Measurements from ENCODE around the gene ALOX12B. TPM values are rescaled to one million over a fixed set of nuclear protein-coding genes. Genes with fewer than 3 reads are reported as not detected.
"Not testable (repeated sequence)": the region's sequence is repeated elsewhere in the genome, so short reads cannot be mapped to it uniquely, and the experiment has no call there.

The ALOX12B gene
- polyA plus RNA-seq, 12 donors = 0.09 to 0.66 (median 0.49) TPM; not detected in 9

GRCh38 chr17:8066841-8067775, 20.4 kb downstream of the ALOX12B start:
- no peak for DNase-seq

DNA sequence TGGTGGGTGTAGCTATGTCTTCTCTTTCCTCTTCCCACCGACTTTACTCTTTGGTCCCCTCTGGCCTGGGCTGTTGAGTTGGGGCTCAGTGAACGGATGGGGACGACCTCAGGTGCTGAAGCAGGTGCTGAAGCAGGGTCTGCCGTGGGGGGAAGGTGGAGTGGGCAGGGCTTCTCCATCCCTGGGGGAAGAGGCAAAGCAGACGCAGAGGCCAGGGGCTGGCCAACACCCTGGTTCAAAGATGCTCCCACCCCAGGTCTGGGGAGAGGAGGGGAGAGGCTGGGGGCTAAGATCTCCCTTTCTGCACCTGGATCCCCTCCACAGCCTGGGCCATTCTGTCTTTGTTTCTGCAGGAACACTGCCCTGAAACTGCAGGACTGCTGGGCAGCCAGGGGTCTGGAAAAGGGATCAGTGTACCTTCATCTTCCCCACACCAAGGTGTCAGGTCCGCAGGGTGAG, 22.9 kb downstream of the ALOX12B start:
- no peak for DNase-seq

GRCh38 chr17:8063761-8064534, 23.6 kb downstream of the ALOX12B start:
- no peak for DNase-seq

DNA sequence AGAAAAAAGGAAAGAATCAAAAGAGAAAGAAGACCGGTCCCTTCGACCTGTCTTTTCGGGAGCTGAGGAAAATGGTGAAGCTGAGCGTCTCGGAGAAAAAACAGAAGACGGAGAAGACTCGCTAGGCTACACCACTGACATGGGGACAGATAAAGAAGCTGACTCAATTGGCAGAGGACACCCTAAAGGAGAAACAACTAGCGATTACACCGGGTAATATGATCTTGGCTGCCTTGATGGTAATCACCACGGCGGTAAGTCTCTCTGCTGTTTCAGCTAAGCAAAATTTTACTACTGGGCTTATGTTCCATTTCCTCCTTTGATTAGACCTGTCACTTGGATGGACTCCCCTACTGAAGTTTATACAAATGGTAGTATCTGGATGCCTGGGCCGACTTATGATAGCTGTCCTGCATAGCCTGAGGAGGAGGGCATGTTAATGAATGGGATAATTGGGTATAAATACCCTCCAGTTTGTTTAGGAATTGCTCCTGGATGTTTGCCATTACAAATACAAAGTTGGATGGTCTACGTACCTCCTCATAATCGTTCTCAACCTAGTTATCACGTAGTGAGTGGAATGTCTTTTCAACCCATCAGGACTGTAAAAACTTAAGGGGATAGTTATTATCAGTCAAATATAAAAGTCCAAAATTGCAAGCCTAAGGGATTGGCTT, 24.6 kb downstream of the ALOX12B start:
- DNase-seq = no peak

DNA sequence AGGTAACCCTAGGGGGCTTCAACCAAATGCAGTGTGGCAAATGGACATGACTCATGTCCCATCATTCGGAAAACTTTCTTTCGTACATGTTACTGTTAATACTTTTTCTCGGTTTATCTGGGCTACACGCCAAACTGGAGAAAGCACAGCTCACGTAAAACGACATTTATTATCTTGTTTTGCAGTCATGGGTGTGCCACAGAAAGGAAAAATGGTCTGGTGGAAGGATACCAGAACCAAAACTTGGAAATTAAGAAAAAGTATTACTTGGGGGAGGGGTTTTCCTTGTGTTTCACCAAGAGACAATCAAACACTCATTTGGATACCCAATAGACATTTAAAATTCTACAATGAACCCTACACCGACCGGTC, 25.1 kb downstream of the ALOX12B start:
- no peak for DNase-seq

DNA sequence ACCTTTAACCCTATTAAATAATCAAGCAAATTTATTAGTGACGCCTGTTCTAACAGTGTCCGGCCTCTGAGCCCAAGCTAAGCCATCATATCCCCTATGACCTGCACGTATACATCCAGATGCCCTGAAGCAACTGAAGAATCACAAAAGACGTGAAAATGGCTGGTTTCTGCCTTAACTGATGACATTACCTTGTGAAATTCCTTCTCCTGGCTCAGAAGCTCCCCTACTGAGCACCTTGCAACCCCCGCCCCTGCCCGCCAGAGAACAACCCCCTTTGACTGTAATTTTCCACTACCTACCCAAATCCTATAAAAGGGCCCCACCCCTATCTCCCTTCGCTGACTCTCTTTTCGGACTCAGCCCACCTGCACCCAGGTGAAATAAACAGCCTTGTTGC, 25.7 kb downstream of the ALOX12B start:
- not testable (repeated sequence) for DNase-seq

DNA sequence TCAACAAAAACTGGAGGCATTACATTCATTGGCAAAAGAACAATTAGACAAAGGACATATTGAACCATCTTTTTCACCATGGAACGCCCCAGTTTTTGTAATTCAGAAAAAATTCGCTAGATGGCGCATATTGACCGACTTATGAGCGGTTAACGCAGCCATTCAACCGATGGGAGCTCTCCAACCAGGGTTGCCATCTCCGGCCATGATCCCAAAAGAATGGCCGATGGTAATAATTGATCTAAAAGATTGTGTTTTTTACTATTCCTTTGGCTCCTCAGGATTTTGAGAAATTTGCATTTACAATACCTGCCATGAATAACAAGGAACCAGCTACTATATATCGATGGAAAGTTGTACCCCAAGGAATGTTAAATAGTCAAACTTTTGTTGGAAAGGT, 27.2 kb downstream of the ALOX12B start:
- peak; percentile 79 for DNase-seq

GRCh38 chr17:8059131-8059530, 28.4 kb downstream of the ALOX12B start:
- DNase-seq = no peak

- peak; percentile 69 for DNase-seq
These were observed 29.8 kb downstream of the ALOX12B start for GRCh38 chr17:8057691-8058114.

GRCh38 chr17:8056976-8057625, 30.4 kb downstream of the ALOX12B start:
- DNase-seq = no peak

GRCh38 chr17:8056232-8056975, 31.1 kb downstream of the ALOX12B start:
- no peak for DNase-seq

DNA sequence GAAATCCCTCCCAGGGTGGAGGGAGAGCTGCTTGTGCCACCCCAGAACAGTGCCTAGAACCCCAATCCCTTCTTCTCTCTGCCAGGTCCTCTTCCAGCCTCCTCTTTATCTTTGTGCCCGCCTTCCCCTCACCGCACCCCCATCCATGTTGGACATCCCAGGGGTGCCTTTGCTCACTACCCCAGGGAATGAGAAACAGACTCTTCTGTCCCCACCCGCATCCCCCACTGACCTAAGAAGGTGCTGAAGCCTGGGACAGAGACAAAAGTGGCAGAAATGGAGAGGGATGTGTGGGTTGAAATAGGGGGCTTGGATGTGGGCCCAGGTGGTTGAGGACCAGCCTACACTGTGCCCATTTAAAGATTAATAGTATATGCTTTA, 31.7 kb downstream of the ALOX12B start:
- DNase-seq = no peak

DNA sequence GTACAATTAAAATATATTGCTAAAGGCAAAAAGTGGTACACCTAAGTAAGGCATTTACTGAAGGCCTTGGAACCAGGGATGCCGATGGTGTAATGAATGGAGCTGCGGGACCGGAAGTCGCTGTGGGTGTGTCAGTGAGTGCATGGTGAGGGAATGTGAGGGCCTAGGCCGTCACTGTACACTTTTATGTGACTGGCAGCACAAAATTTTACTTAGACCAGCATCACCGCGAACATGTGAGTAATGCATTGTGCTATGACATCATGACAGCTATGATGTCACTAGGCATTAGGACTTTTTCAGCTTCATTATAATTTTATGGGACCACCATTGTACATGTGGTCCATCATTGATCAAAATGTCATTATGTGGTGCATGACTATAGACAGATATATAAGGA, 33.9 kb downstream of the ALOX12B start:
- DNase-seq = no peak

DNA sequence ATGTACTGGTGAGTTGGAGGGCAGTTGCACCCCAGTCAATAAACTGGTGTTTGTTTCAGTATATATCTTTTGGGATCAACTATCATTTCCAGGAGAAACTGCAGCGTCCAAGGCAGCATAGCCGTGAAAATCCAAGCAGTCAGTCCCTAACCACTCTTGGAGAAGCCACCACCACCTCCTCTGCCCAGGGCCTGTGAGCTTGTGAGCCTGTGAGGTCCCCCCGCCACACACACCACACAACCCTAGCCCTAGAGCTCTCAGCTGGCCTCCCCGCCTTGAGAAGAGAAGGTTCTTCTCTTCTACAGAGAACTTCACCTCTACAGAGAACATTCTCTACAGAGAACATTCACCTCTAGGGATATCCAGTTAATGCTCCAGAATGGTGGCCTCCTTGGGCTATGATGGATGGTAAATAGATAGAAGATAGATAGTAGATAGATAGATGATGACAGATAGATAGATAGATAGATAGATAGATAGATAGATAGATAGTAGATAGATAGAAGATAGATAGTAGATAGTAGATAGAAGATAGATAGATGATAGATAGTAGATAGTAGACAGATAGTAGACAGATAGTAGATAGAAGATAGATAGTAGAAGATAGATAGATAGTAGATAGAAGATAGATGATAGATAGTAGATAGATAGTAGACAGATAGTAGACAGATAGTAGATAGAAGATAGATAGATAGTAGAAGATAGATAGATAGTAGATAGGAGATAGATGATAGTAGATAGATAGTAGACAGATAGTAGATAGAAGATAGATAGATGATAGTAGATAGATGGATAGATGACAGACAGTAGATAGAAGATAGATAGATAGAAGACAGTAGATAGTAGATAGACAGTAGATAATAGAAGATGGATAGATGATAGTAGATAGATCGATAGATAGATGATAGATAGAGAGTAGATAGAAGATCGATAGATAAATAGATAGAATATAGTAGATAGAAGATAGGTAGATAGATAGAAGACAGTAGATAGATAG, 35.0 kb downstream of the ALOX12B start:
- no peak for DNase-seq

DNA sequence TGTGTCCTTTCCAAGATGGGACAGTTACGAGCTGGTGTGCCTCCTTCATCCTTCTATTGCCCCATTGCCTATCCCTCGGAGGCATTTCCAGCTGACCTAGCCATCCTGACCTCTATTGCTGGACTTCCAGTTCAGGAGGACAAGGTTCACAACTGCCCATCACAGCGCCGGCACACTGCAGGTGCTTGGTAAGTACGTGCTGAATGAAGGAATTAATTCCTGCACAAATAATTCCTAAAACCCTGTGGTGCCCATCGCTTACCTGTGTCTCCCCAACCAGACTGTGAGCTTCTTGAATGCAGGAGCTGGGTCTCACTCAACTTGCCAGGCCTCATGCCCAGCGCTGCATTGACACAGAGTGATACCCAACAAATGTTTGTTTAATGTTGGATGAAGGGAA, 35.7 kb downstream of the ALOX12B start:
- no peak for DNase-seq

GRCh38 chr17:8048736-8049135, 38.8 kb downstream of the ALOX12B start:
- DNase-seq = no peak

DNA sequence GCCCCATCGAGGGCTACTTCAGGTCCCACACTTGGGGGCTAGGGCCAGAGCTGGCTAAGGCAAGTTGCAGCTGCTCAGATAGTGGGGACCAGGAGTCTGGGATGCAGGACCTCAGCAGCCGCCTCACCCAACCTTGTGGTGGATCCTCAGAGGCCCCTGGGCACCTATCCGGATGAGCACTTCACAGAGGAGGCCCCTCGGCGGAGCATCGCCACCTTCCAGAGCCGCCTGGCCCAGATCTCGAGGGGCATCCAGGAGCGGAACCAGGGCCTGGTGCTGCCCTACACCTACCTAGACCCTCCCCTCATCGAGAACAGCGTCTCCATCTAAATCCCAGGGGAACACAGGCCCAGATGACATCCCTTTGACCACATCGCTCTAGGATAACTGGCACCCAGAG, 39.3 kb downstream of the ALOX12B start:
- DNase-seq = no peak

DNA sequence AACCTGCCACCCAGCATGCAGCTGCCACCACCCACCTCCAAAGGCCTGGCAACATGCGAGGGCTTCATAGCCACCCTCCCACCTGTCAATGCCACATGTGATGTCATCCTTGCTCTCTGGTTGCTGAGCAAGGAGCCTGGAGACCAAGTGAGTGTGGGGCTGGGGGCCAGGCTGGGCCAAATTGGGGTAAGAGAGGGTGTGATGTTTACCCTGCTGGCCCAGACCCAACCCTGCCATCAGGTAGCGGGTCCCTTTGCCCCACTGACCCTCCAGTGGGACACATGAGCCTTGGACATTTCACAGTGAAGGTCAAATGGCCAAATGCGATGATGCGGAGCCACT, 39.8 kb downstream of the ALOX12B start:
- no peak for DNase-seq

DNA sequence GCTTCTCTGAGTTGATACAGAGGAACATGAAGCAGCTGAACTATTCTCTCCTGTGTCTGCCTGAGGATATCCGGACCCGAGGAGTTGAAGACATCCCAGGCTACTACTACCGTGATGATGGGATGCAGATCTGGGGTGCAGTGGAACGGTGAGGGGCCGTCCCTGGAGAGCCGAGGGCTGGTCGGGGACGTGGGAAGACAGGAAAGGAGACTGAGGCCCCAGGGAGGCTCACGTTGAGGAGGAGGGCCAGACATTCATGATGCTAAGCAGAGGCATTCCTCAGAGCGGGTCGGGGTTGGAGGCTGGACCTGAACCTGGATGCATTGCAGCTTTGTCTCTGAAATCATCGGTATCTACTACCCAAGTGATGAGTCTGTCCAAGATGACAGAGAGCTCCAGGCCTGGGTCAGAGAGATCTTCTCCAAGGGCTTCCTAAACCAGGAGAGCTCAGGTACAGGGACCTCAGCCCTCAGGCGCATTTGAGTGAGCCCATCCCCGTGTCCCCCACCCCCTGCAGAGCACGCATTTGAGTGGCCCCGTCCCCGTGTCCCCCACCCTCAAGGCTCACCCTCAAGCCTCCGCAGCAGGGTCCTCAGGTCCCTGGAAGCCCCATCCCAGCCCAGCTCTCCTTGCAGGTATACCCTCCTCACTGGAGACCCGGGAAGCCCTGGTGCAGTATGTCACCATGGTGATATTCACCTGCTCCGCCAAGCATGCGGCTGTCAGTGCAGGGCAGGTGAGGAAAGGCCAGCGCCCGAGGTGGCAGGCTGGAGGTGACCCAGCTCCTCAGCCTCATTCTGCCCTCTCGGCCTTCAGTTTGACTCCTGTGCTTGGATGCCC, 40.4 kb downstream of the ALOX12B start:
- DNase-seq = no peak
